Prostate gland (tissue), 2 donors: ENCODE measurements around the gene SRMS. TPM values are rescaled to one million over a fixed set of nuclear protein-coding genes. Genes with fewer than 3 reads are reported as not detected.

ENCODE experiments used
- DNase-seq: peaks from one replicate; pipeline ENCODE4 v3.0.0-alpha.2; 2019; ENCODE audit warnings: low spot score
- H3K27ac ChIP-seq, 2 donors: fragments of 200-600 bp; sonication (generic); 2 replicates each; pipeline ENCODE4 v1.5.1; 2017 to 2019
- H3K27me3 ChIP-seq: fragments of 200-600 bp; sonication (generic); replicated peaks from 2 replicates; pipeline ENCODE4 v1.5.1; 2019; ENCODE audit not compliant: insufficient read depth
- H3K36me3 ChIP-seq, 2 donors: fragments of 200-600 bp; sonication (generic); 1 replicate in 1 of 2; 2 replicates in 1 of 2; pipeline versions ENCODE4 v1.5.1 to v1.8.1; 2017 to 2019
- H3K4me1 ChIP-seq: fragments of 200-600 bp; sonication (generic); replicated peaks from 2 replicates; pipeline ENCODE4 v1.5.1; 2019
- H3K4me3 ChIP-seq, 2 donors: fragments of 200-600 bp; sonication (generic); 2 replicates each; pipeline ENCODE4 v1.5.1; 2017 to 2019
- H3K9me3 ChIP-seq: fragments of 200-600 bp; sonication (generic); 2 replicates; pipeline ENCODE4 v1.5.1; 2017
- CTCF ChIP-seq, 4 experiments: fragments of 200-600 bp in 2 of 4; fragments of 450-650 bp in 2 of 4; sonication (generic) in 2 of 4; IDR thresholded peaks; 1 replicate in 3 of 4; 2 replicates in 1 of 4; pipeline ENCODE4 v1.5.1; 2016 to 2019; ENCODE audit warnings: antibody characterized with exemption in 4 of 4, mild to moderate bottlenecking in 2 of 4, moderate library complexity in 2 of 4
- POLR2A ChIP-seq: fragments of 450-650 bp; IDR thresholded peaks from one replicate; pipeline ENCODE4 v1.6.1; 2016; ENCODE audit warnings: antibody characterized with exemption, mild to moderate bottlenecking
- POLR2AphosphoS5 ChIP-seq: sonication (generic); formaldehyde crosslinking; IDR thresholded peaks from one replicate; pipeline ENCODE4 v1.6.1; 2017; ENCODE audit warnings: antibody characterized with exemption
- WGBS: methylation state at CpG from one replicate; pipeline ENCODE4 v1.1.5; 2018; 5-methylcytosine and 5-hydroxymethylcytosine counted together
- intact Hi-C: fragments of 100-400 bp; cut with DNase I; formaldehyde crosslinking; loops from one replicate; pipeline ENCODE4 v1.14.2; 2022
- total RNA-seq, 2 donors: library from RNA; depleted of rRNA; stranded (reverse); fragments of >200 nt; gene quantifications; one replicate each; pipeline ENCODE4 v1.1.0, GENCODE V29; 2016

The SRMS gene
- total RNA-seq, 2 donors from 2014 or later = 0.34 to 1.6 TPM

GRCh38 chr20:63540417-63541186, 6.9 kb downstream of the SRMS start:
- DNase-seq = no peak
- TF ChIP-seq CTCF (IDR thresholded peaks at IDR 0.05) = no peak
- no peak for TF ChIP-seq POLR2AphosphoS5
- TF ChIP-seq POLR2A = no peak
- Histone ChIP-seq H3K27me3 (no peaks in the 10 kb centered on the region), H3K36me3 (no peaks in the 10 kb centered on the region), H3K4me1 (peaks cover 5% of the 10 kb centered on the region), H3K9me3 (no peaks in the 10 kb centered on the region), H3K4me3 (no peak overlapping the region), H3K27ac (no peak overlapping the region)
- 65% methylated on average over 35 of the region's 49 CpGs for WGBS
- intact Hi-C loops = no loop called here

GRCh38 chr20:63539441-63540370, 7.8 kb downstream of the SRMS start:
- intact Hi-C loops = loop anchor here (5.0 to 10.0 kb wide), 2 partner anchors 325 to 433 kb away; partner anchors contain the start of genes ABHD16B and TPD52L2
- TF ChIP-seq POLR2A (no peak), CTCF (IDR thresholded peaks at IDR 0.05) (no peak), POLR2AphosphoS5 (no peak)
- Histone ChIP-seq H3K27ac (peak overlapping the region in 1 of 2 donors; percentile 80), H3K36me3 (no peaks in the 10 kb centered on the region), H3K27me3 (no peaks in the 10 kb centered on the region), H3K4me1 (peaks cover 5% of the 10 kb centered on the region), H3K9me3 (no peaks in the 10 kb centered on the region), H3K4me3 (no peak overlapping the region)
- DNase-seq = no peak
- 88% methylated on average over 28 of the region's 29 CpGs for WGBS

- Histone ChIP-seq H3K36me3 (no peaks in the 10 kb centered on the region), H3K9me3 (no peaks in the 10 kb centered on the region), H3K27ac (peak overlapping the region; percentile 73 to 80), H3K4me1 (peaks cover 5% of the 10 kb centered on the region), H3K4me3 (no peak overlapping the region), H3K27me3 (no peaks in the 10 kb centered on the region)
- intact Hi-C loops = loop anchor here (5.0 to 10.0 kb wide), 2 partner anchors 326 to 433 kb away; partner anchors contain the start of genes ABHD16B and TPD52L2
- WGBS = 66% methylated on average over 12 of the region's 12 CpGs
- DNase-seq = no peak
- no peak for TF ChIP-seq POLR2A
- TF ChIP-seq CTCF (IDR thresholded peaks at IDR 0.05) = no peak
- no peak for TF ChIP-seq POLR2AphosphoS5
Observed at GRCh38 chr20:63539092-63539430, 8.5 kb downstream of the SRMS start.

GRCh38 chr20:63538204-63539091, 9.1 kb downstream of the SRMS start:
- H3K27me3 ChIP-seq = no peaks in the 10 kb centered on the region
- no peaks in the 10 kb centered on the region for H3K9me3 ChIP-seq
- peak; percentile 92 for DNase-seq
- 28% methylated on average over 26 of the region's 27 CpGs for WGBS
- peak overlapping the region; percentile 73 to 80 for H3K27ac ChIP-seq
- H3K4me3 ChIP-seq = peak overlapping the region in 1 of 2 donors; percentile 17
- intact Hi-C loops = loop anchor here (5.0 to 10.0 kb wide), 2 partner anchors 326 to 434 kb away; partner anchors contain the start of genes ABHD16B and TPD52L2
- TF ChIP-seq POLR2AphosphoS5 = peak; percentile 88
- no peak for TF ChIP-seq POLR2A
- peak in 1 of 4 experiments; percentile 16 for TF ChIP-seq CTCF (IDR thresholded peaks at IDR 0.05)
- H3K4me1 ChIP-seq = peaks cover 5% of the 10 kb centered on the region
- H3K36me3 ChIP-seq = no peaks in the 10 kb centered on the region
